AG08396 (cell line): ENCODE data around the gene MCC.

Experiments used
- DNase-seq: peaks from one replicate; pipeline ENCODE4 v3.0.0; 2012; ENCODE audit warnings: low spot score, mixed read lengths

Gene MCC

DNA sequence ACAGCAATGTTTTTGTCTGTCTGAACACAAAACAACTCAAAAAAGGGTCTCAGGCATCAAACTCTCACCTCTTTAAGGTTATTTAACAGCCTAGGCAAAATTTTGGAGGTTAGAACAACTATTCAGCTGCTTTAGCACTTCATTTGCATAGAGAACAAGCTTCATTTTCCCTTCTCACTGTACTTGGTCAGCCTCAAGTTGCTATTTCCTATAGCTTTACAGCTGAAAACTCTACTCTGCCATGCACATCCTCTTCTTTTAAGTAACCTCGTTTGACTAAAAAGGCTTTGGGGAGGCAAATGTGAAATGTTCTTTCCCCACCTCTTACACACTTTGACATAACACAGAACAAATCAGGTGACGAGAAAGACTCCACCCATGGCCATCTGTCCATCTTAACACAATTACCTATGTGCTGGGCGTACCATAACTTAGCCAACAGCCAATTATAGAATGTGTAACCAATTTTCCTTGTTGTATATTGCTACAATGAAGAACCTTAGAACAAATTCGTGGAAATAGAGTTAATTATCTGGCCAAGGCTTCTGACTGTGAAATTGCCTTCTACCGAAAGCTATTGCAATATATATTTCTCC lies 315.9 kb downstream of the MCC start:
- DNase-seq = no peak

- DNase-seq = no peak
Observed at GRCh38 chr5:113171520-113171919, 316.7 kb downstream of the MCC start.

GRCh38 chr5:113170707-113171106 lies 317.5 kb downstream of the MCC start:
- no peak for DNase-seq

GRCh38 chr5:113169720-113170119 lies 318.5 kb downstream of the MCC start:
- DNase-seq = no peak

DNA sequence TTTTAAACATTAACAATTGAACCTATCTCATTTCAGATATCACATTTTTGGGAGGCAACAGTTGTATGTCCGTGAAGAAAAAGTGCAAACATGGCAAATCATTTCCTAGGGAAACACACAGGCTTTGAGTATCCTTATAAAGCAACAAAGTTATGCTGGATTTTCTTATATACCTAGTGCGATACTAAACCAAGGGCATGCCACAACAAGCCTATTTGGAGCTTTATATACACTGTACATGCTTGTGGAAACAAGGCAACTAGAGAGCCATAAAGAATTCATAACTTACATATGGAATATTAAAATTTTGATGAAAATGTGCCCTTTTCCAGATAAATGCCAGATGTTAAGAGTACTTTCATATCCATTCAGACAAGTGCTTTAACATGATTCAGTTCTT lies 320.3 kb downstream of the MCC start:
- no peak for DNase-seq

DNA sequence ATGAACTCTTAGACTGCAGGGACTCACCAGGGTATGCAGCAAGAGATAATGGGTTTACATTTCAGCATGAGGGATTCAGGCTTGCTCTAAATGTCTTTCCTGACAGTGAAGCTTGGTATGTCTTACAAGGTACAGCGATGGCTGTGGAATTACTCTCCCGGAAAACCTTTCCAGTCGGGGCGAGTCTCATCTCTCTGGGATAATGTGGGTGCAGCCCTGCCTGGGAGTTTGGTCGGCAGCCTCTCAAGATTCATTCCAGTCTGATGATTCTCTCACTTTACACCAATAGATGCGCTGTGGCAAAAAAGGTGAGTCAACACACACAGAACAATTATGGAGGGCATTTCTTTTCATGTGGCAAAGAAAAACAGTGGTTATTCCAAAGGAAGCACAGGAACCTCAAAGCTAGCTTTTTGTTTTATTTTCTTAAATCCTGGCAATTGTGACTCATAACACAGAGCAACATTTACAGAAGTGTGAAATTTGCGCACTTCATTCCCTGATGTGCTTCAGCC lies 321.3 kb downstream of the MCC start:
- peak; percentile 53 for DNase-seq

DNA sequence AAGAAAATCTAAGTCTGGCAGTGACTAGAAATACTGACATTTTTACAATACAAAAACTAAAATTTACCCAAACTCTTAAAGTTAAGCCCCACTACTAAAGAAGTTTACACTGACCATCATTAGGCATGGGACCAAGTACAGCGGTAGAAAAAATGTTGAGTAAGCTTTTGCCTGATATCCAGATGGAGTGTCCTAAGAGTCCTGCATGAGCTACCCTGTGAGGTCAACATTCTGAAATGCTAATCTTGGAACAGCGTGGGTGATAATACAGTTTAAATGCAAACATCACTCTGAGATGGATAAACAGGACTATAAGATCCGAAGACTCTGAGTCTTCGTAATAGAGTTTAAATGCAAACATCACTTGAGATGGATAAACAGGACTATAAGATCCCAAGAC lies 322.0 kb downstream of the MCC start:
- peak; percentile 51 for DNase-seq

DNA sequence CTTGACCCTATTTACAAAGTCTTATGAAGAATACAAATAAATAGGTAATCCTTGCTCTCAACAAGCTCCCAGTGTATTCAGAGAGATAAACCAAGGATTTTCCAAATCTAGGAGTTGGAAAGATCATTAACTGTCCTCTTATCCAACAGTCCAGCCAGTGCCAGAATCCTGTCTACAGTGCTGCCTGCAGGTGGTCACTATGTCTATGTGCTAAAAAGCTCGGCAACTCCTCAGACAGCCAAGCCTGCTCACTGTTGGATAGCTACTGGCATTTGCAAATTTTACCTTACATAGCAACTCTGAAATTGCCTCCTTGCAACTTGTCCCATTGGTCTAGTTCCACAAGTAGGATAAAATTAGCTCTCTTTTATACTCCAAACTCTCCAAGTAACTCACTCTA lies 324.2 kb downstream of the MCC start:
- DNase-seq = no peak

DNA sequence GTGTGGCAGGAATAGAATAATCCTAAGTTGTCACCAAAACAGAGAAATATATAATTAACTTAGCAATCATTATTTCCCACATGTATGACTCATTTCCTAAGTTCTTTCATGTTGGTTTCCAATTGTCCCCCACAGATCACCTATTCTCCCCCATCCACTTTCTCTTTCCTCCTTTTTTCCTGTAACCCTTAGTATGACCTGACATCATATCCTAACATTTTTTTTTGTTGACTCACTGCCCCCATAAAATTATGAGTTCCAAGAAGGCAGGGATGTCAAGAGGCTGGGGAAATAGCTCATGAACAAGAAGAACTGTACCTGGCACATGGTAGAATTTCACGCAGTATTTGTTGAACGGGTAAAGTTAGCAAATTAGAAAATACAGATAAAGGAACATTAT lies 324.9 kb downstream of the MCC start:
- DNase-seq = no peak

DNA sequence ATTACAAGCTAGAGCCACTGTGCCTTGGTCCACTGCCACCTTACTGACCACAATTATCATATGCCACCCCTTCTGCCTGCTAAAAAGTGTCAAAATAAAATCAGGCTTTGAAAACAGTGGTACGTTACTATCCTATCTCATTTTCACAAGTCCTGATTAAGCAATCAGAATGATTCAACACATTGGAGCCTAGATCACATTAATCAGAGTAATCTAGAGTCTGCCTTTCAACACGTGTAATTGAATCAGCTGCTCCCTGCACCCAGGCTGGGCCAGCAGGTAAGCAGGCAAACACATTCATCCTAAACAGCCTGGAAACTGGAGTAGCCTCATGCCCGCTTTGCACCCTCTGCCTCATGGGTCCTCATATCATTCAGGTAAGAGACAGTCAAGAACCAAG lies 325.5 kb downstream of the MCC start:
- DNase-seq = no peak

- DNase-seq = no peak
Observed at GRCh38 chr5:113162208-113162607, 326.0 kb downstream of the MCC start.

DNA sequence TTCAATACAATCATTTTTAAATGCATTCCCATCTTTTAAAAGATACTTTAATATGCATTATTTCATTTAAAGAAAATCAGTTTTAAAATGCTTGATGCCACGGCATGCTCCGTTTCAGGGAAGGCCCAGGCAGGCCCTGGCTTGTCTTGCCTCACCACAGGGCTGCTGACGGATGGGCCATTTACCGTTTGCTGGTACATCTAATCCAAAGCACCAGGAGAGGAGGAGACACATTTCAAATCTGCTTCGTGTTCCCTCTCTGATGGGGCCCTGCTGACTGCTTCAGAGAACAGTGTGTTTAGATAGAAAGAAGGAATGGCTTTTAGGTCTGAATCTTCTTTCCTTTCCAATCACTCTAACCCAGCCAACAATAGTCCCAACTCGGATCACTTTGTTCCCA lies 326.4 kb downstream of the MCC start:
- no peak for DNase-seq

DNA sequence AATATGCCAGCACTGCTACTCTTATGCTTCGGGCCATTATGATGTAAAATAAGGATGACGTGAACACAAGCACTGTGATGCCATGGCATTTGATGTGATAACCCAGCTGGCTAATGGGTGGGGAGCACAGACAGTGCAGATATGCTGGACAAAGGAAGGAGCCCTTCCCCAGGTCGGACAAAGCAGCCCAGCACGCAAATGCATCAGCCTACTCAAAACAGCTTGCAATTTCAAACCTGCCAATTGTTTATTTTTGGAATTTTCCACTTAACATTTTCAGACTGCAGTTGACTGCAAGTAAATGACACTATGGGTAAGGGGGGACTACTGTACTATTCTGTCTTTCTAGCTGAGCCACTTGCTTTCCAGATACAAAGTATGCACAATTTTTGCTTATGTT lies 330.4 kb downstream of the MCC start:
- no peak for DNase-seq

DNA sequence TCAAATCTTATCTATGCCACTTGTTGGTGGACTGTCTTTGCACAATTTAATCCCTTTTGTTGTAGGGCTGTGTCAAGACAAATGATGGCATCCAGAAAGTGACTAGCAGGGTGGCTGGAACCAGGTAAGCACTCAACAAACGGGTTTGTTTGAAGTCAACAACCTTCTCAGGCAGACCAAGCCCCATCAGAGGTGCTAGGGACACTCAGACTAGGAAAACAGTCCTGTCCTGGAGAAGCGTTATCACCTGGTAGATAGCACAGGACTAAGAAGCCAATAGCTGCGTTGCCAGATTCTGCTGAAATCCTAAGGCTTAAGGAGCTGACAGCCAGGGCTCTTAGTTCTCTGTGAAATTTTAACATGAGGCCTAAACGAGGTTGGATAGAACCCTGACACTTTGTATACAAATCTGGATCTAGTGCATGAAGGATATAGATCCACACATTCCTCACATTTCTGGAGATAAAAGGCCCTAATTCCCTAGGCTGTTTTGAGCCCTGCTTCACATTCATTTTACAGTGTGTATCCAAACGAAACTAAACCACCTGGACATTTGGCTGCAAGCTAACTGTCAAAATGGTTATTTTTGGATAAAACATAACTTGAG lies 331.9 kb downstream of the MCC start:
- no peak for DNase-seq

GRCh38 chr5:113153512-113154097 lies 334.6 kb downstream of the MCC start:
- no peak for DNase-seq

- DNase-seq = no peak
Observed at GRCh38 chr5:113152380-113152740, 335.9 kb downstream of the MCC start.

- no peak for DNase-seq
Observed at GRCh38 chr5:113151641-113152379, 336.4 kb downstream of the MCC start.

DNA sequence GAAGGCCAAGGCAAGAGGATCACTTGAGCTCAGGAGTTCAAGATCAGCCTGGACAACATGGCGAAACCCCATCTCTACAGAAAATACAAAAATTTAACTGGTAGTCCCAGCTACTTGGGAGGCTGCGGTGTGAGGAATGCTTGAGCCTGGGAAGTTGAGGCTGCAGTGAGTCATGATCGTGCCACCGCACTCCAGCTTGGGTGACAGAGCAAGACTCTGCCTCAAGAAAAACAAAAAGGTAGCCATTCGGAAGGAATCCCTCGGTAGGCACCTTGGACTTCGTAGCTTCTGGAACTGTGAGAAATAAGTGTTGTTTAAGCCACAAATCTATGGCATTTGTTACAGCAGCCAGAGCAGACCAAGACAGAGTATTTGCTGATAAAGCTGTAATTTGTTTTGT lies 337.4 kb downstream of the MCC start:
- no peak for DNase-seq

DNA sequence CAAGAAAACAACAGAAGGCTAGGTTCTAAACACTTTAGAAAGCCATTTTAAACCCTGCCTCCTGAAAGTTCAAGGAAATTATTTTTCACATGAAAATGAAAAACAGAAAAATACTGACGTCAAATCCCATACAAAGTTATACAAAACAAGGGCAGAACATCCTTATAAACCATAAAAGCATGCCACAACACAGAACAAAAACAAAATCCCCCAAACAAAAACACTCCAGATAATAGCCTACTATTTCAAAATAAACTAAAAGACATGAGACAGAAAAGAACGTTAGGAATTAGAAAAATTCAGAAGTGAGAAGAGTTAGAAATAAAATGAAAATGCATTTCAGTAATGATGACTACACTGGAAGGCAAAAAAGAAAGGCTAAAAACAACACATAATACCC lies 338.0 kb downstream of the MCC start:
- DNase-seq = no peak

- DNase-seq = no peak
Observed at GRCh38 chr5:113147537-113147936, 340.7 kb downstream of the MCC start.

- DNase-seq = no peak
Observed at GRCh38 chr5:113147101-113147508, 341.1 kb downstream of the MCC start.

DNA sequence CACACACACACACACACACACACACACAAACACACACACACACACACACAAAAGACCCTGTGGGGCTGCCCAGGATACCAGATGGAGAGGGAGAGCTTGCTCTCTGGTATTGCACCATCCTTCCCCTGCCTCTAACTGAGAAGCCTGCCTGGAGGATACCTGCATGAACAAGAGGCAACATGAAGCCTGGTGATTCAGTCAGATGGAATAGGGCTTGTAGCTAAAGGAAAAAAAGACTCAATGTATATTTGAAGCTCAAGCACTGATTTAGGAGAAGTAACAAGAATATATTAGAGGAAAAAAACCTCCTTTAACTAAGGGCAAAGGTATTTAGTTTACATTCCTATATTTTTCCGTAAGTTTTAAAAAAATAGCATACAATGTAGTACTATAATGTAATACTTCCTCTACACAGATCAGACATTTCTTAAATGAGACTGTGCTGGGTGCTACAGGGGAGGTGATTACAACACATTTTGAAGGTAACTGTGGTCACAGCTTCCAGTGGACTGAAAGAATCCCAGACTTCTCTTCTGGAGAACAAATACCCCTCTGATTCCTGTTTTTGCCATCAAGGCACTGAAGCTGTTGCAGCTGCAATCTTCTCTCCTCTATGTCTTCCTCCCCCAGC lies 342.4 kb downstream of the MCC start:
- DNase-seq = no peak

DNA sequence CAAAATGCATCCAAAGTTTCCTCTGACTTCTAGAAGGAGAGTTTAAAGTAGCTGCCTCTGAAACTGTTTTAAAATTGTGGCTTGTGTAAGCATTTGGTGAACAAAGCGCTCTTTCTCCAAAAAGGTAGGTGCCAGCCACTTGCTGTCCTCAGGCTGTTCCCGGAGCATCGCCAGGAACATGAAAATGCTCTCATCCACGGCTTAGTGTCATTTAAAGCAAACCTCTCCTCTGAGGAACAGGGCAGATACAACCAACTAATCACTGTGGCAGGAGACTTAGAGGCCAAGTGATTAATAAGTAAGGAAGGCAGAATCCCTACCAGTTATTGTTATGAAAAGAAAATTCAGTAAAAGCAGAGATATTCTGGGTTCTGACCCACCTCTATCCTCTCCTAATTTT lies 346.1 kb downstream of the MCC start:
- no peak for DNase-seq
